B cell (primary cell): Measurements from ENCODE around the gene TCN1. TPM values are rescaled to one million over a fixed set of nuclear protein-coding genes. Genes with fewer than 3 reads are reported as not detected.
"Not testable (repeated sequence)": the region's sequence is repeated elsewhere in the genome, so short reads cannot be mapped to it uniquely, and the experiment has no call there.

Experiments
- ATAC-seq: fragments of 200-7000 bp; cut with Tn5 transposase; one replicate; pipeline ENCODE4 v1.10.0; 2021; ENCODE audit warnings: low read depth, mild to moderate bottlenecking, moderate number of reproducible peaks, moderate library complexity
- CTCF ChIA-PET: fragments of 350-600 bp; sonication (Branson Sonifier 250); formaldehyde crosslinking; loops from one replicate; lab custom pipeline; 2021; ENCODE audit warnings: antibody characterized with exemption, inconsistent platforms; lab: Charles Lee
- POLR2A ChIA-PET: fragments of 350-600 bp; sonication (Branson Sonifier 250); formaldehyde crosslinking; loops from one replicate; lab custom pipeline; 2021; ENCODE audit warnings: antibody characterized with exemption; lab: Charles Lee
- DNase-seq: peaks from one replicate; pipeline ENCODE4 v3.0.0; 2013
- H2AFZ ChIP-seq: 2 replicates; pipeline ENCODE4 v1.6.1; 2012; ENCODE audit warnings: mild to moderate bottlenecking, low read depth, low read length; ENCODE audit not compliant: insufficient read depth, poor library complexity, severe bottlenecking
- H3K27ac ChIP-seq, 2 donors: 1 replicate in 1 of 2; 2 replicates in 1 of 2; pipeline ENCODE4 v1.5.1; 2012 to 2013; ENCODE audit warnings: low read length in 2 of 2, mild to moderate bottlenecking in 2 of 2, moderate library complexity in 1 of 2
- H3K27me3 ChIP-seq, 4 experiments: fragments of 200-600 bp in 1 of 4; sonication (generic) in 1 of 4; replicated peaks in 1 of 4; 1 replicate in 2 of 4; 2 replicates in 2 of 4; pipeline versions ENCODE4 v1.6.1 to v1.7.0; 2013 to 2016; ENCODE audit warnings: low read length in 3 of 4, mild to moderate bottlenecking in 2 of 4, mixed read lengths in 1 of 4, moderate library complexity in 1 of 4; ENCODE audit not compliant: insufficient read depth in 4 of 4, control insufficient read depth in 3 of 4; ENCODE audit errors: control extremely low read depth in 1 of 4
- H3K36me3 ChIP-seq, 2 experiments: replicated peaks in 1 of 2; 1 replicate in 1 of 2; 2 replicates in 1 of 2; pipeline versions ENCODE4 v1.6.1 to v1.7.1; 2013; ENCODE audit warnings: low read length in 1 of 2; ENCODE audit not compliant: insufficient read depth in 2 of 2, control insufficient read depth in 1 of 2; ENCODE audit errors: control extremely low read depth in 1 of 2, extremely low read depth in 1 of 2
- H3K4me1 ChIP-seq, 2 donors: fragments of 200-600 bp in 1 of 2; sonication (generic) in 1 of 2; 1 replicate in 1 of 2; 2 replicates in 1 of 2; pipeline versions ENCODE4 v1.5.1 to v1.6.1; 2013 to 2017; ENCODE audit warnings: low read length in 2 of 2; ENCODE audit not compliant: control insufficient read depth in 2 of 2, insufficient read depth in 2 of 2
- H3K4me2 ChIP-seq: replicated peaks from 2 replicates; pipeline ENCODE3; 2012; ENCODE audit warnings: mild to moderate bottlenecking, low read depth, low read length; ENCODE audit not compliant: poor library complexity, severe bottlenecking
- H3K4me3 ChIP-seq, 5 experiments: fragments of 200-600 bp in 1 of 5; sonication (generic) in 1 of 5; 1 replicate in 3 of 5; 2 replicates in 2 of 5; pipeline versions ENCODE4 v1.5.1 to v1.7.0; 2011 to 2016; ENCODE audit warnings: low read length in 4 of 5, mild to moderate bottlenecking in 4 of 5, low read depth in 2 of 5, control low read depth in 1 of 5, moderate library complexity in 1 of 5; ENCODE audit not compliant: insufficient read depth in 1 of 5; ENCODE audit errors: control extremely low read depth in 1 of 5, extremely low read depth in 1 of 5
- H3K79me2 ChIP-seq: fragments of 200-600 bp; sonication (generic); one replicate; pipeline ENCODE4 v1.6.0; 2016; ENCODE audit warnings: low read length; ENCODE audit not compliant: control insufficient read depth, insufficient read depth
- H3K9ac ChIP-seq: fragments of 200-600 bp; sonication (generic); 2 replicates; pipeline ENCODE4 v1.6.1; 2017; ENCODE audit warnings: mild to moderate bottlenecking, low read length, moderate library complexity
- H3K9me3 ChIP-seq, 3 donors: one replicate each; pipeline versions ENCODE4 v1.6.1 to v1.7.1; 2013; ENCODE audit warnings: low read length in 2 of 3; ENCODE audit not compliant: control insufficient read depth in 2 of 3, insufficient read depth in 1 of 3; ENCODE audit errors: control extremely low read depth in 1 of 3
- H4K20me1 ChIP-seq: 2 replicates; pipeline ENCODE4 v1.6.0; 2012; ENCODE audit warnings: mild to moderate bottlenecking, low read length; ENCODE audit not compliant: insufficient read depth, control insufficient read depth, poor library complexity, severe bottlenecking
- H3K27ac Mint-ChIP-seq: one replicate; pipeline ENCODE4 v1.8.0; 2021; ENCODE audit warnings: mixed read lengths
- H3K27me3 Mint-ChIP-seq: one replicate; pipeline ENCODE4 v1.8.0; 2021; ENCODE audit warnings: mixed read lengths
- H3K4me1 Mint-ChIP-seq: one replicate; pipeline ENCODE4 v1.8.0; 2021; ENCODE audit warnings: mixed read lengths
- H3K4me3 Mint-ChIP-seq: one replicate; pipeline ENCODE4 v1.8.0; 2021; ENCODE audit warnings: mixed read lengths
- H3K9me3 Mint-ChIP-seq: one replicate; pipeline ENCODE4 v1.8.0; 2022; ENCODE audit warnings: mixed read lengths; ENCODE audit not compliant: insufficient read depth
- EZH2 ChIP-seq: IDR thresholded peaks from 2 replicates; pipeline ENCODE4 v1.6.1; 2012; ENCODE audit warnings: borderline replicate concordance, low read depth, mild to moderate bottlenecking, moderate library complexity, low read length; ENCODE audit not compliant: insufficient read depth, poor library complexity, severe bottlenecking
- WGBS: methylation state at CpG from one replicate; pipeline ENCODE4 v1.1.5; 2013; ENCODE audit warnings: missing lambda C conversion rate; ENCODE audit not compliant: insufficient coverage; 5-methylcytosine and 5-hydroxymethylcytosine counted together
- intact Hi-C: fragments of 100-400 bp; cut with micrococcal nuclease; formaldehyde crosslinking; loops from one replicate; pipeline ENCODE4 v1.10.0; 2022
- polyA plus RNA-seq: library from polyadenylated mRNA; depleted of rRNA; stranded (reverse); fragments of >200 nt; gene quantifications from 2 replicates; pipeline ENCODE4 v1.2.3, GENCODE V29; 2012
- total RNA-seq, 2 donors: library from RNA; stranded (reverse); fragments of 120-200 nt in 1 of 2; gene quantifications; 1 replicate in 1 of 2; 2 replicates in 1 of 2; pipeline versions ENCODE4 v1.2.3 to v1.2.4, GENCODE V29; 2013 to 2022
- TF ChIP-seq, protein P1 (sequence below): fragments of 200-600 bp; IDR thresholded peaks from one replicate; pipeline ENCODE4 v1.8.0; 2022; ENCODE audit warnings: antibody characterized with exemption, mild to moderate bottlenecking

Gene TCN1
- total and polyA plus RNA-seq, 2 donors (not counting 1 experiment from before 2014, with no cell fraction given) = 0.15 TPM; not detected in 1

DNA sequence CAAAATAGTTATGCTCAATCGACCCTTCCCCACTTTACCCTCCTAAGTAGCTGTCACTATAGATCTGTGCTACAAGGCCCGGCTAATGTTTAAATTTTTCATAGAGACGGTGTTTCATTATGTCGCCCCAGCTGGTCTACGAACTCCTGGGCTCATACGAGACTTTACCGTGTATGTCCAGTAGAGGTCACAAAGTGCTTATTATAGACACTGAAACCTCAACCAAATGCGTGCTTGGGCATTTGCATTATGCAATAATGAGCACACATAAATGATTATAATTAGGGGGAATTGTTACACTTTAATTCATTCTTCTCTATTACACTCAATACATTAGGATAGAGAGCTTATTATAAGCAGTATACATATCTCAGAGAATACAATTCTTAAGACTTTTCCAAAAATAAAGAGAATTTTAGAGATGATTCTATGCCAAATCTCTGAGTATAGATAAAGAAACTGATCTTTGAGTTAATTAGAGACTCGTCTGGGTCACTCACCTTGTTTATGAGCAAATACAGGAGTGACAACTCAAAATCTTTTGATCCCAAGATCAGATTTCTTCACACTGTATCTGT is 43.2 kb downstream of the TCN1 start:
- intact Hi-C loops = loop anchor here (10.0 kb wide), 1 partner anchor 372 kb away; no protein-coding TSS in a partner anchor
- WGBS = 4% methylated on average over 7 of the region's 9 CpGs
- DNase-seq = peak; percentile 60
- POLR2A ChIA-PET = no interaction called here
- peak; percentile 67 for ATAC-seq
- peak overlapping the region; percentile 57 for H2AFZ ChIP-seq
- H4K20me1 ChIP-seq = no peaks in the 10 kb centered on the region
- H3K79me2 ChIP-seq = no peaks in the 10 kb centered on the region
- no peaks in the 10 kb centered on the region for H3K9me3 Mint-ChIP-seq
- H3K4me3 Mint-ChIP-seq = no peak overlapping the region
- H3K9ac ChIP-seq = no peak overlapping the region
- peaks cover 6 to 7% of the 10 kb centered on the region in 2 donors for H3K4me1 ChIP-seq
- H3K4me2 ChIP-seq = no peak overlapping the region
- CTCF ChIA-PET = no interaction called here
- peaks cover 3% of the 10 kb centered on the region for H3K27me3 Mint-ChIP-seq
- H3K4me3 ChIP-seq = no peak overlapping the region
- no peaks in the 10 kb centered on the region for H3K36me3 ChIP-seq
- no peaks in the 10 kb centered on the region for H3K9me3 ChIP-seq
- TF ChIP-seq EZH2 = no peak
- TF ChIP-seq, protein P1, sequence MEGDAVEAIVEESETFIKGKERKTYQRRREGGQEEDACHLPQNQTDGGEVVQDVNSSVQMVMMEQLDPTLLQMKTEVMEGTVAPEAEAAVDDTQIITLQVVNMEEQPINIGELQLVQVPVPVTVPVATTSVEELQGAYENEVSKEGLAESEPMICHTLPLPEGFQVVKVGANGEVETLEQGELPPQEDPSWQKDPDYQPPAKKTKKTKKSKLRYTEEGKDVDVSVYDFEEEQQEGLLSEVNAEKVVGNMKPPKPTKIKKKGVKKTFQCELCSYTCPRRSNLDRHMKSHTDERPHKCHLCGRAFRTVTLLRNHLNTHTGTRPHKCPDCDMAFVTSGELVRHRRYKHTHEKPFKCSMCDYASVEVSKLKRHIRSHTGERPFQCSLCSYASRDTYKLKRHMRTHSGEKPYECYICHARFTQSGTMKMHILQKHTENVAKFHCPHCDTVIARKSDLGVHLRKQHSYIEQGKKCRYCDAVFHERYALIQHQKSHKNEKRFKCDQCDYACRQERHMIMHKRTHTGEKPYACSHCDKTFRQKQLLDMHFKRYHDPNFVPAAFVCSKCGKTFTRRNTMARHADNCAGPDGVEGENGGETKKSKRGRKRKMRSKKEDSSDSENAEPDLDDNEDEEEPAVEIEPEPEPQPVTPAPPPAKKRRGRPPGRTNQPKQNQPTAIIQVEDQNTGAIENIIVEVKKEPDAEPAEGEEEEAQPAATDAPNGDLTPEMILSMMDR = peak; percentile 66
- no peaks in the 10 kb centered on the region for H3K27me3 ChIP-seq
- no peak overlapping the region for H3K27ac Mint-ChIP-seq
- H3K4me1 Mint-ChIP-seq = peaks cover 11% of the 10 kb centered on the region
- H3K27ac ChIP-seq = no peak overlapping the region

DNA sequence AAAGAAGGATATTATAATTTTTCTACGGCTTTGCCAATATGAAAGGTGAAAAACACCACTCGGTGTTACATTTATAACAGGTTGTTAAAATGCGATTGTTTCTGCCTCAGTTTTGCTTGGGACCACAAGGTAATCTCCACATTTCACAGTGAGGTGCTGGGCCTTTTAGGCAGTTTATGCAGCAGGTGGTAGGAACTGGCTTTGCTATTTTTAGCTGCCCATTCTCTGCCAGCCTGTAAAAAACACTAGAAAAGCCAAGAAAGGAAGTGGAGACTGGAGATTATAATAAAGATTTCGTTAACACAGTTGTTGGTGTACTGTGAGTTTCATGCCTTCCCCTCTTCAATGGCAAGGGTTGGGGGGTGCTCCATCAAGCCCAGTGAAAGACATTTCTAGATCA is 47.7 kb downstream of the TCN1 start:
- H3K79me2 ChIP-seq = no peaks in the 10 kb centered on the region
- peaks cover 0 to 2% (median 0%) of the 10 kb centered on the region in 3 donors for H3K9me3 ChIP-seq
- H3K36me3 ChIP-seq = no peaks in the 10 kb centered on the region
- intact Hi-C loops = no loop called here
- H2AFZ ChIP-seq = peak overlapping the region; percentile 27
- no peak overlapping the region for H3K9ac ChIP-seq
- H3K27me3 Mint-ChIP-seq = peaks cover 4% of the 10 kb centered on the region
- TF ChIP-seq EZH2 = no peak
- TF ChIP-seq, protein P1 = no peak
- H3K9me3 Mint-ChIP-seq = no peaks in the 10 kb centered on the region
- WGBS = no CpG with 5 or more reads among the region's 4 CpGs
- ChIA-PET CTCF (interaction anchor here (0.9 kb wide), 1 partner anchor 23 kb away, joined by 3 read pairs; no protein-coding TSS in a partner anchor), POLR2A (no interaction called here)
- peaks cover 20% of the 10 kb centered on the region for H3K4me1 Mint-ChIP-seq
- peaks cover 7 to 10% of the 10 kb centered on the region in 2 donors for H3K4me1 ChIP-seq
- DNase-seq (no peak), ATAC-seq (no peak)
- no peak overlapping the region for H3K27ac ChIP-seq
- H3K27ac Mint-ChIP-seq = no peak overlapping the region
- no peaks in the 10 kb centered on the region for H4K20me1 ChIP-seq
- H3K27me3 ChIP-seq = no peaks in the 10 kb centered on the region
- no peak overlapping the region for H3K4me2 ChIP-seq
- H3K4me3 Mint-ChIP-seq = no peak overlapping the region
- H3K4me3 ChIP-seq = no peak overlapping the region

DNA sequence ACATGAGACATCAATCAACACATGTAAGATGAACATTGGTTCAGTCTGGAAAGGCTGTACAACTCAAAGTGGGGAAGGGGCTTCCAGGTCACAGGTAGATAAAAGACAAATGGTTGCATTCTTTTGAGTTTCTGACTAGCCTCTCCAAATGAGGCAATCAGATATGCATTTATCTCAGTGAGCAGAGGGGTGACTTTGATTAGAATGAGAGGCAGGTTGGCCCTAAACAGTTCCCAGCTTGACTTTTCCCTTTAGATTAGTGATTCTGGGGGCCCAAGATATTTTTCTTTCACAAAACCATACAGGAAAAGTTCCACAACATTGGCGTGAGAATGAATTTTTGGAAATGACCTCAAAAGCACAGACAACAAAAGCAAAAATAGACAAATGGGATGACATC is 49.9 kb downstream of the TCN1 start:
- CTCF ChIA-PET, ATAC-seq, H3K27ac Mint-ChIP-seq, H3K4me2 ChIP-seq, H2AFZ ChIP-seq, POLR2A ChIA-PET, intact Hi-C loops, H4K20me1 ChIP-seq, H3K9me3 ChIP-seq, DNase-seq, H3K9me3 Mint-ChIP-seq, H3K36me3 ChIP-seq, H3K4me3 Mint-ChIP-seq, H3K79me2 ChIP-seq, H3K4me3 ChIP-seq, H3K27ac ChIP-seq, H3K9ac ChIP-seq, H3K27me3 ChIP-seq, H3K27me3 Mint-ChIP-seq: not testable (repeated sequence)
- peaks cover 7 to 10% of the 10 kb centered on the region in 2 donors for H3K4me1 ChIP-seq
- WGBS = no CpG with 5 or more reads among the region's 1 CpG
- peaks cover 18% of the 10 kb centered on the region for H3K4me1 Mint-ChIP-seq
